ENCODE data around the gene SPATA2L. TPM values are rescaled to one million over a fixed set of nuclear protein-coding genes. Genes with fewer than 3 reads are reported as not detected.

The SPATA2L gene
- total and polyA plus RNA-seq, 2 of the 8 experiments (the other 6 are each of a cell fraction or from before 2014, with no cell fraction given), result 9.3 to 12.5 TPM

DNA sequence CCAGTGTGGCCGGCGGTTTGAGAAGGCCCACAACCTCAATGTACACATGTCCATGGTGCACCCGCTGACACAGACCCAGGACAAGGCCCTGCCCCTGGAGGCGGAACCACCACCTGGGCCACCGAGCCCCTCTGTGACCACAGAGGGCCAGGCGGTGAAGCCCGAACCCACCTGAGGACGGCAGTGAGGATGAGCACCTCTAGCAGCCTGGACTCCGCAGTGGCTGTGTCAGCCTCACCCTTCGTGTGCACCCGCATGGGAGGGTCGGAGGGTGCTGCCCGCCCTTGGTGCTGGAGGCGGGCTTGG lies 36.5 kb upstream of the SPATA2L start (continued):
- TF ChIP-seq, protein P1, sequence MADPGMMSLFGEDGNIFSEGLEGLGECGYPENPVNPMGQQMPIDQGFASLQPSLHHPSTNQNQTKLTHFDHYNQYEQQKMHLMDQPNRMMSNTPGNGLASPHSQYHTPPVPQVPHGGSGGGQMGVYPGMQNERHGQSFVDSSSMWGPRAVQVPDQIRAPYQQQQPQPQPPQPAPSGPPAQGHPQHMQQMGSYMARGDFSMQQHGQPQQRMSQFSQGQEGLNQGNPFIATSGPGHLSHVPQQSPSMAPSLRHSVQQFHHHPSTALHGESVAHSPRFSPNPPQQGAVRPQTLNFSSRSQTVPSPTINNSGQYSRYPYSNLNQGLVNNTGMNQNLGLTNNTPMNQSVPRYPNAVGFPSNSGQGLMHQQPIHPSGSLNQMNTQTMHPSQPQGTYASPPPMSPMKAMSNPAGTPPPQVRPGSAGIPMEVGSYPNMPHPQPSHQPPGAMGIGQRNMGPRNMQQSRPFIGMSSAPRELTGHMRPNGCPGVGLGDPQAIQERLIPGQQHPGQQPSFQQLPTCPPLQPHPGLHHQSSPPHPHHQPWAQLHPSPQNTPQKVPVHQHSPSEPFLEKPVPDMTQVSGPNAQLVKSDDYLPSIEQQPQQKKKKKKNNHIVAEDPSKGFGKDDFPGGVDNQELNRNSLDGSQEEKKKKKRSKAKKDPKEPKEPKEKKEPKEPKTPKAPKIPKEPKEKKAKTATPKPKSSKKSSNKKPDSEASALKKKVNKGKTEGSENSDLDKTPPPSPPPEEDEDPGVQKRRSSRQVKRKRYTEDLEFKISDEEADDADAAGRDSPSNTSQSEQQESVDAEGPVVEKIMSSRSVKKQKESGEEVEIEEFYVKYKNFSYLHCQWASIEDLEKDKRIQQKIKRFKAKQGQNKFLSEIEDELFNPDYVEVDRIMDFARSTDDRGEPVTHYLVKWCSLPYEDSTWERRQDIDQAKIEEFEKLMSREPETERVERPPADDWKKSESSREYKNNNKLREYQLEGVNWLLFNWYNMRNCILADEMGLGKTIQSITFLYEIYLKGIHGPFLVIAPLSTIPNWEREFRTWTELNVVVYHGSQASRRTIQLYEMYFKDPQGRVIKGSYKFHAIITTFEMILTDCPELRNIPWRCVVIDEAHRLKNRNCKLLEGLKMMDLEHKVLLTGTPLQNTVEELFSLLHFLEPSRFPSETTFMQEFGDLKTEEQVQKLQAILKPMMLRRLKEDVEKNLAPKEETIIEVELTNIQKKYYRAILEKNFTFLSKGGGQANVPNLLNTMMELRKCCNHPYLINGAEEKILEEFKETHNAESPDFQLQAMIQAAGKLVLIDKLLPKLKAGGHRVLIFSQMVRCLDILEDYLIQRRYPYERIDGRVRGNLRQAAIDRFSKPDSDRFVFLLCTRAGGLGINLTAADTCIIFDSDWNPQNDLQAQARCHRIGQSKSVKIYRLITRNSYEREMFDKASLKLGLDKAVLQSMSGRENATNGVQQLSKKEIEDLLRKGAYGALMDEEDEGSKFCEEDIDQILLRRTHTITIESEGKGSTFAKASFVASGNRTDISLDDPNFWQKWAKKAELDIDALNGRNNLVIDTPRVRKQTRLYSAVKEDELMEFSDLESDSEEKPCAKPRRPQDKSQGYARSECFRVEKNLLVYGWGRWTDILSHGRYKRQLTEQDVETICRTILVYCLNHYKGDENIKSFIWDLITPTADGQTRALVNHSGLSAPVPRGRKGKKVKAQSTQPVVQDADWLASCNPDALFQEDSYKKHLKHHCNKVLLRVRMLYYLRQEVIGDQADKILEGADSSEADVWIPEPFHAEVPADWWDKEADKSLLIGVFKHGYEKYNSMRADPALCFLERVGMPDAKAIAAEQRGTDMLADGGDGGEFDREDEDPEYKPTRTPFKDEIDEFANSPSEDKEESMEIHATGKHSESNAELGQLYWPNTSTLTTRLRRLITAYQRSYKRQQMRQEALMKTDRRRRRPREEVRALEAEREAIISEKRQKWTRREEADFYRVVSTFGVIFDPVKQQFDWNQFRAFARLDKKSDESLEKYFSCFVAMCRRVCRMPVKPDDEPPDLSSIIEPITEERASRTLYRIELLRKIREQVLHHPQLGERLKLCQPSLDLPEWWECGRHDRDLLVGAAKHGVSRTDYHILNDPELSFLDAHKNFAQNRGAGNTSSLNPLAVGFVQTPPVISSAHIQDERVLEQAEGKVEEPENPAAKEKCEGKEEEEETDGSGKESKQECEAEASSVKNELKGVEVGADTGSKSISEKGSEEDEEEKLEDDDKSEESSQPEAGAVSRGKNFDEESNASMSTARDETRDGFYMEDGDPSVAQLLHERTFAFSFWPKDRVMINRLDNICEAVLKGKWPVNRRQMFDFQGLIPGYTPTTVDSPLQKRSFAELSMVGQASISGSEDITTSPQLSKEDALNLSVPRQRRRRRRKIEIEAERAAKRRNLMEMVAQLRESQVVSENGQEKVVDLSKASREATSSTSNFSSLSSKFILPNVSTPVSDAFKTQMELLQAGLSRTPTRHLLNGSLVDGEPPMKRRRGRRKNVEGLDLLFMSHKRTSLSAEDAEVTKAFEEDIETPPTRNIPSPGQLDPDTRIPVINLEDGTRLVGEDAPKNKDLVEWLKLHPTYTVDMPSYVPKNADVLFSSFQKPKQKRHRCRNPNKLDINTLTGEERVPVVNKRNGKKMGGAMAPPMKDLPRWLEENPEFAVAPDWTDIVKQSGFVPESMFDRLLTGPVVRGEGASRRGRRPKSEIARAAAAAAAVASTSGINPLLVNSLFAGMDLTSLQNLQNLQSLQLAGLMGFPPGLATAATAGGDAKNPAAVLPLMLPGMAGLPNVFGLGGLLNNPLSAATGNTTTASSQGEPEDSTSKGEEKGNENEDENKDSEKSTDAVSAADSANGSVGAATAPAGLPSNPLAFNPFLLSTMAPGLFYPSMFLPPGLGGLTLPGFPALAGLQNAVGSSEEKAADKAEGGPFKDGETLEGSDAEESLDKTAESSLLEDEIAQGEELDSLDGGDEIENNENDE (IDR thresholded peaks at IDR 0.05; ENCODE audit: insufficient replicate concordance, low read length), result no peak
- TF ChIP-seq FOSL1 (IDR thresholded peaks at IDR 0.05; ENCODE audit: insufficient read depth, low read depth, low read length), result no peak
- TF ChIP-seq SIX5 (IDR thresholded peaks at IDR 0.05; ENCODE audit: low read depth, low read length), result no peak
- TF ChIP-seq GTF2F1 (IDR thresholded peaks at IDR 0.05; ENCODE audit: borderline replicate concordance, low read depth, low read length), result no peak
- TF ChIP-seq ZNF274 (IDR thresholded peaks at IDR 0.05; ENCODE audit: borderline replicate concordance, extremely low read depth, low read length), result no peak
- no peak for TF ChIP-seq ASH2L (IDR thresholded peaks at IDR 0.05; ENCODE audit: low read length)
- TF ChIP-seq NRF1 (IDR thresholded peaks at IDR 0.05; ENCODE audit: low read depth, low read length), result no peak
- no peak; the same call in 1 of the 2 replicates for TF ChIP-seq POLR2AphosphoS5 (IDR thresholded peaks at IDR 0.05; ENCODE audit: low read depth, low read length)
- TF ChIP-seq POU5F1 (IDR thresholded peaks at IDR 0.05; ENCODE audit: low read depth, low read length), result no peak
- no peak for TF ChIP-seq CHD1 (IDR thresholded peaks at IDR 0.05; ENCODE audit: low read depth, low read length)
- no peak for TF ChIP-seq SUZ12 (IDR thresholded peaks at IDR 0.05; ENCODE audit: low read length)
- TF ChIP-seq CTBP2 (IDR thresholded peaks at IDR 0.05; ENCODE audit: borderline replicate concordance, insufficient read depth, insufficient read length, low read length), result no peak
- TF ChIP-seq EP300 (IDR thresholded peaks at IDR 0.05; ENCODE audit: borderline replicate concordance in 1 of 2, low read depth in 2 of 2, low read length in 2 of 2), result no peak

All from H1 (cell line).